ENCODE data around the gene BTN2A1. TPM values are rescaled to one million over a fixed set of nuclear protein-coding genes. Genes with fewer than 3 reads are reported as not detected.

The BTN2A1 gene
- total RNA-seq, 1 donor = 11.7 TPM

DNA sequence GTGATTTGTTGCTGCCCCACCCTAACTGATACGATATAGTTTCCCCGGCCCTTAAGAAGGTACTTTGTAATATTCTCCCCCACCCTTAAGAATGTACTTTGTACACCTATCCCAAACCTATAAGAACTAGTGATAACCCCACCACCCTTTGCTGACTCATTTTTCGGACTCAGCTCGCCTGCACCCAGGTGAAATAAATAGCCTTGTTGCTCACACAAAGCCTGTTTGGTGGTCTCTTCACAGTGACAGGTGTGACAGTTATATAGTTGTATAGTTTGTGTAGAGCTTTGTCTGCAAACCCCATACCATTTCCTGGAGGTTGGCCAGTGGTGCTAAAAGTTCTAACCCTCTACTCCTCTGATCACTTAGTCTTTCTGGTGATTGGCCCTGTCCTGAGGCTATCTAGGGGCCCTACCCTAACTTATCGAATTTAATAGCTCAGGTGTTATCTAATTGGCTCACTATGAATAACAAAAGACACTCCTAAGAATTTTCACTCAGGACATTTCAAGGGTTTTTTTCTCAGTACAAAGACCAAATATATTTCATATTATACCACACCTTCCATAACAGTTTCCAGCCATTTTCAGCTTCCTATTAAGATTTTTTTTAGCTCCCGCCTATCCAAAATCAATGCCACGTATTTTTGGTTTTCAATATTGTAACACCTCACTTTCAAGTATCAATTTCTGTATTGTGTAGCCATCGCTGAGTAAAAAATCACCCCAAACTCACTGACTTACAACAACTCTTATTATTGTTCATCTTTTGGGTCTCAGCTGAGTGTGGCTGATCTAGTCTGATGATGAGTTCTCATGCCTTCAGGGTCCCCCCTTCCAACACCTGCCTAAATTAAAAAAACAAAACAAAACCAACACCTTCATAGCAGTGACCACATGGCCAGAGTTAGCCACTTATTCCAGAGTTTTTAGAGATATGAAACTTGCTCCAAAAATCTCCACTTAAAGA, 32.5 kb downstream of the BTN2A1 start:
- no peak for DNase-seq (ENCODE audit: low read depth)
- TF ChIP-seq, protein P1, sequence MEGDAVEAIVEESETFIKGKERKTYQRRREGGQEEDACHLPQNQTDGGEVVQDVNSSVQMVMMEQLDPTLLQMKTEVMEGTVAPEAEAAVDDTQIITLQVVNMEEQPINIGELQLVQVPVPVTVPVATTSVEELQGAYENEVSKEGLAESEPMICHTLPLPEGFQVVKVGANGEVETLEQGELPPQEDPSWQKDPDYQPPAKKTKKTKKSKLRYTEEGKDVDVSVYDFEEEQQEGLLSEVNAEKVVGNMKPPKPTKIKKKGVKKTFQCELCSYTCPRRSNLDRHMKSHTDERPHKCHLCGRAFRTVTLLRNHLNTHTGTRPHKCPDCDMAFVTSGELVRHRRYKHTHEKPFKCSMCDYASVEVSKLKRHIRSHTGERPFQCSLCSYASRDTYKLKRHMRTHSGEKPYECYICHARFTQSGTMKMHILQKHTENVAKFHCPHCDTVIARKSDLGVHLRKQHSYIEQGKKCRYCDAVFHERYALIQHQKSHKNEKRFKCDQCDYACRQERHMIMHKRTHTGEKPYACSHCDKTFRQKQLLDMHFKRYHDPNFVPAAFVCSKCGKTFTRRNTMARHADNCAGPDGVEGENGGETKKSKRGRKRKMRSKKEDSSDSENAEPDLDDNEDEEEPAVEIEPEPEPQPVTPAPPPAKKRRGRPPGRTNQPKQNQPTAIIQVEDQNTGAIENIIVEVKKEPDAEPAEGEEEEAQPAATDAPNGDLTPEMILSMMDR (IDR thresholded peaks at IDR 0.05; ENCODE audit: insufficient read depth, low read length) = no peak
- H3K4me3 ChIP-seq (ENCODE audit: low read depth, low read length) = no peak overlapping the region

- TF ChIP-seq, protein P1 (IDR thresholded peaks at IDR 0.05; ENCODE audit: insufficient read depth, low read length) = no peak
- no peak overlapping the region for H3K4me3 ChIP-seq (ENCODE audit: low read depth, low read length)
- DNase-seq (ENCODE audit: low read depth) = no peak
These were observed 33.8 kb downstream of the BTN2A1 start for GRCh38 chr6:26491604-26492003.

DNA sequence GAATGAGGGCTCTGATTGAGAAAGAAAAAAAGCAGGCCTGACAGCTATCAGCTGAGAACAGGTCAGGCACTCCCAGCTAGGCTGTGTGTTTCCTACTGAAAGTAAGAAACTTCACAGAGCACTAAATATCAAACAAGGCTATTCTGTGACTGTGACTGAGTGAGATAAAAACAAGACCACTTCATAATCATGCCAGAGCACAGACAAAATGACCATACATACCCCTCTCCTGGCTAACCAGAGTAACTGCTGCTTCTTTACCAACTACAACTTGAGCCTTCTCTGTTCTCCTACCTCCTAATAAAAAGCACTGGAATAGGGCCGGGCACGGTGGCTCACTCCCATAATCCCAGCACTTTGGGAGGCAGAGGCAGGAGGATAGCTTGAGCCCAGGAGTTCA, 35.5 kb downstream of the BTN2A1 start:
- TF ChIP-seq, protein P1 (IDR thresholded peaks at IDR 0.05; ENCODE audit: insufficient read depth, low read length) = peak; percentile 42
- peak; percentile 54 for DNase-seq (ENCODE audit: low read depth)
- no peak overlapping the region for H3K4me3 ChIP-seq (ENCODE audit: low read depth, low read length)

- no peak overlapping the region for H3K4me3 ChIP-seq (ENCODE audit: low read depth, low read length)
- TF ChIP-seq, protein P1 (IDR thresholded peaks at IDR 0.05; ENCODE audit: insufficient read depth, low read length) = no peak
- DNase-seq (ENCODE audit: low read depth) = no peak
These were observed 36.4 kb downstream of the BTN2A1 start for GRCh38 chr6:26494117-26494516.

- TF ChIP-seq, protein P1 (IDR thresholded peaks at IDR 0.05; ENCODE audit: insufficient read depth, low read length) = no peak
- no peak overlapping the region for H3K4me3 ChIP-seq (ENCODE audit: low read depth, low read length)
- DNase-seq (ENCODE audit: low read depth) = no peak
These were observed 37.5 kb downstream of the BTN2A1 start for GRCh38 chr6:26495281-26495680.

DNA sequence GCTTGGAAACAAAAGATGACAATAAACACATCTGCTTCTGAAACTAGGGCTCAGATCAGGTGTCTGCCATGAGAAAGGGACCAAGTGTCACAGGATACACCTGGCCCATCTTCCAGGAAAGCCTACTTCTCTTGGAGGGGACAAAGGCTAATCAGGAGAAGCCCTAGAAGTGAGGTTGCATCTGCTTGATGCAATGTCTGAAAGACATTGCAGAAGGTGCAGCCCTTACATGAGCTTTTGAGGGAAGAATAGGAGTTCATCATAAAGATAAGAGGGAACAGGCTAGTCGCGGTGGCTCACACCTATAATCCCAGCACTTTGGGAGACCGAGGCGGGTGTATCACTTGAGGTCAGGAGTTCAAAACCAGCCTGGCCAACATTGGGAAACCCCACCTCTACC, 39.9 kb downstream of the BTN2A1 start:
- no peak for DNase-seq (ENCODE audit: low read depth)
- TF ChIP-seq, protein P1 (IDR thresholded peaks at IDR 0.05; ENCODE audit: insufficient read depth, low read length) = no peak
- no peak overlapping the region for H3K4me3 ChIP-seq (ENCODE audit: low read depth, low read length)

Measured in fibroblast of the aortic adventitia (primary cell).